OCI-LY1 (cell line): ENCODE measurements around the gene EYA3.
"Not testable (repeated sequence)": the region's sequence is repeated elsewhere in the genome, so short reads cannot be mapped to it uniquely, and the experiment has no call there.

Experiments used
- H2AFZ ChIP-seq: fragments of 200-600 bp; sonication (generic), shearing (Covaris generic); 2 replicates; pipeline ENCODE4 v1.6.0; 2014; ENCODE audit warnings: antibody characterized with exemption, mild to moderate bottlenecking, low read length
- H3F3A ChIP-seq: fragments of 200-600 bp; sonication (generic), shearing (Covaris generic); 2 replicates; pipeline ENCODE4 v1.6.0; 2014; ENCODE audit warnings: mild to moderate bottlenecking, antibody characterized with exemption, low read length, moderate library complexity; ENCODE audit not compliant: insufficient read depth
- H3K27ac ChIP-seq: fragments of 200-600 bp; sonication (generic); 2 replicates; pipeline ENCODE4 v1.5.1; 2014; ENCODE audit warnings: low read length, mixed run types, mild to moderate bottlenecking, low read depth; ENCODE audit not compliant: poor library complexity, severe bottlenecking
- H3K27me3 ChIP-seq: fragments of 200-600 bp; sonication (generic); 2 replicates; pipeline ENCODE4 v1.6.0; 2014; ENCODE audit warnings: antibody characterized with exemption, mild to moderate bottlenecking, low read length, moderate library complexity; ENCODE audit not compliant: insufficient read depth
- H3K36me3 ChIP-seq: fragments of 200-600 bp; sonication (generic); 2 replicates; pipeline ENCODE4 v1.6.1; 2014; ENCODE audit warnings: mild to moderate bottlenecking, antibody characterized with exemption, low read length, moderate library complexity, mixed read lengths; ENCODE audit not compliant: insufficient read depth
- H3K4me1 ChIP-seq: fragments of 200-600 bp; sonication (generic); 2 replicates; pipeline ENCODE4 v1.5.1; 2014; ENCODE audit warnings: mild to moderate bottlenecking, low read length, moderate library complexity; ENCODE audit not compliant: insufficient read depth, severe bottlenecking
- H3K4me2 ChIP-seq: fragments of 200-600 bp; sonication (generic), shearing (Covaris generic); 2 replicates; pipeline ENCODE4 v1.6.1; 2014; ENCODE audit warnings: low read length
- H3K4me3 ChIP-seq: fragments of 200-600 bp; sonication (generic); 2 replicates; pipeline ENCODE4 v1.5.1; 2014; ENCODE audit warnings: low read length, low read depth, mild to moderate bottlenecking, mixed read lengths; ENCODE audit not compliant: poor library complexity, severe bottlenecking
- H3K79me2 ChIP-seq: fragments of 200-600 bp; shearing (Covaris generic); 2 replicates; pipeline ENCODE4 v1.6.1; 2016; ENCODE audit warnings: mixed run types, low read length, mixed read lengths; ENCODE audit not compliant: insufficient read depth
- H3K9ac ChIP-seq: fragments of 200-600 bp; sonication (generic), shearing (Covaris generic); 2 replicates; pipeline ENCODE4 v1.6.1; 2014; ENCODE audit warnings: mild to moderate bottlenecking, low read length, mixed read lengths
- H3K9me2 ChIP-seq: fragments of 200-600 bp; sonication (generic), shearing (Covaris generic); 2 replicates; pipeline ENCODE4 v1.6.1; 2014; ENCODE audit warnings: low read depth, mild to moderate bottlenecking, low read length, mixed read lengths
- H3K9me3 ChIP-seq: fragments of 200-600 bp; shearing (Covaris generic); 2 replicates; pipeline ENCODE4 v1.6.1; 2014; ENCODE audit warnings: low read length, mixed read lengths
- H4K20me1 ChIP-seq: fragments of 200-600 bp; sonication (generic), shearing (Covaris generic); 2 replicates; pipeline ENCODE4 v1.6.0; 2016; ENCODE audit warnings: mild to moderate bottlenecking, low read length; ENCODE audit not compliant: insufficient read depth
- CTCF ChIP-seq: fragments of 200-600 bp; sonication (generic), shearing (Covaris generic); IDR thresholded peaks from 2 replicates; pipeline ENCODE4 v1.5.1; 2017; ENCODE audit warnings: mild to moderate bottlenecking, antibody characterized with exemption, low read length, moderate library complexity, mixed read lengths
- EZH2 ChIP-seq: fragments of 200-600 bp; sonication (generic), shearing (Covaris generic); IDR thresholded peaks from 2 replicates; pipeline ENCODE4 v1.8.0; 2017; ENCODE audit warnings: borderline replicate concordance, mixed run types, mild to moderate bottlenecking, antibody characterized with exemption, low read length, moderate library complexity, mixed read lengths

The EYA3 gene

GRCh38 chr1:28010969-28011368 lies 77.4 kb downstream of the EYA3 start:
- TF ChIP-seq CTCF (no peak), EZH2 (no peak)
- Histone ChIP-seq H2AFZ (no peak overlapping the region), H3K4me1 (no peaks in the 10 kb centered on the region), H3K27ac (no peak overlapping the region), H3K27me3 (no peaks in the 10 kb centered on the region), H4K20me1 (no peaks in the 10 kb centered on the region), H3K9ac (no peak overlapping the region), H3K9me2 (no peaks in the 10 kb centered on the region), H3K4me3 (no peak overlapping the region), H3K79me2 (no peaks in the 10 kb centered on the region; the same call in 1 of the 2 replicates), H3K4me2 (no peak overlapping the region), H3K36me3 (peaks cover 77% of the 10 kb centered on the region), H3K9me3 (no peaks in the 10 kb centered on the region), H3F3A (no peaks in the 10 kb centered on the region)

GRCh38 chr1:28003117-28003516 lies 85.3 kb downstream of the EYA3 start:
- peaks cover 63% of the 10 kb centered on the region for H3K36me3 ChIP-seq
- H3F3A ChIP-seq, H2AFZ ChIP-seq: not testable (repeated sequence)

GRCh38 chr1:28002600-28002999 lies 85.8 kb downstream of the EYA3 start:
- Histone ChIP-seq H3K4me1 (no peaks in the 10 kb centered on the region), H3K27ac (no peak overlapping the region), H2AFZ (no peak overlapping the region), H3K9ac (no peak overlapping the region), H3K79me2 (no peaks in the 10 kb centered on the region), H3K4me3 (no peak overlapping the region), H3K9me3 (no peaks in the 10 kb centered on the region), H3K36me3 (peaks cover 64% of the 10 kb centered on the region), H3F3A (no peaks in the 10 kb centered on the region), H4K20me1 (no peaks in the 10 kb centered on the region), H3K4me2 (no peak overlapping the region), H3K27me3 (no peaks in the 10 kb centered on the region), H3K9me2 (no peaks in the 10 kb centered on the region)
- TF ChIP-seq CTCF, result no peak
- TF ChIP-seq EZH2, result no peak

More at GRCh38 chr1:28003117-28003516, 85.3 kb downstream of the EYA3 start:
- not testable (repeated sequence) for H3K9me3 ChIP-seq, H4K20me1 ChIP-seq, H3K4me3 ChIP-seq, H3K4me2 ChIP-seq, H3K9me2 ChIP-seq, H3K4me1 ChIP-seq, H3K79me2 ChIP-seq, H3K27ac ChIP-seq, H3K27me3 ChIP-seq, H3K9ac ChIP-seq

- Histone ChIP-seq H3K27me3 (no peaks in the 10 kb centered on the region), H3K9me3 (no peaks in the 10 kb centered on the region), H4K20me1 (no peaks in the 10 kb centered on the region), H3K4me2 (no peak overlapping the region), H3K27ac (no peak overlapping the region), H3K4me1 (no peaks in the 10 kb centered on the region), H3K9me2 (no peaks in the 10 kb centered on the region), H3K9ac (no peak overlapping the region), H2AFZ (no peak overlapping the region), H3K4me3 (no peak overlapping the region), H3F3A (no peaks in the 10 kb centered on the region), H3K79me2 (no peaks in the 10 kb centered on the region), H3K36me3 (peaks cover 67% of the 10 kb centered on the region)
- no peak for TF ChIP-seq CTCF
These were observed 89.4 kb downstream of the EYA3 start for GRCh38 chr1:27999055-27999454.

- peaks cover 87% of the 10 kb centered on the region for H3K36me3 ChIP-seq
- not testable (repeated sequence) for H3K27ac ChIP-seq, H3K4me2 ChIP-seq
These were observed 93.9 kb downstream of the EYA3 start for GRCh38 chr1:27994526-27994925.

More at GRCh38 chr1:27994526-27994925, 93.9 kb downstream of the EYA3 start:
- H3F3A ChIP-seq, H3K4me1 ChIP-seq, H3K9ac ChIP-seq, H3K4me3 ChIP-seq, H3K79me2 ChIP-seq, H3K27me3 ChIP-seq, H3K9me3 ChIP-seq, H2AFZ ChIP-seq, H4K20me1 ChIP-seq, H3K9me2 ChIP-seq: not testable (repeated sequence)
